K562 (cell line): ENCODE data around the gene IQUB. TPM values are rescaled to one million over a fixed set of nuclear protein-coding genes. Genes with fewer than 3 reads are reported as not detected.
A peak's percentile ranks its signal among the peaks of the same experiment; 100 is the strongest.

Source experiments
- BHLHE40 ChIP-seq: IDR thresholded peaks from 2 replicates; pipeline ENCODE4 v1.6.1; 2011; ENCODE audit warnings: low read length, improper control_type of control experiment
- CBFA2T3 ChIP-seq: fragments of 450-650 bp; IDR thresholded peaks from 2 replicates; pipeline ENCODE4 v1.6.1; 2017
- CHCHD3 ChIP-seq: fragments of 250-450 bp; sonication (Bioruptor Pico); IDR thresholded peaks from 2 replicates; pipeline ENCODE4 v2.1.2; 2022; ENCODE audit warnings: mild to moderate bottlenecking
- CTBP1 ChIP-seq: fragments of 450-650 bp; IDR thresholded peaks from 2 replicates; pipeline ENCODE4 v1.6.1; 2016; ENCODE audit warnings: borderline replicate concordance
- JUNB ChIP-seq: fragments of 450-650 bp; formaldehyde crosslinking; conservative IDR thresholded peaks from 2 replicates; pipeline ENCODE4 v1.4.0; 2020; ENCODE audit warnings: mild to moderate bottlenecking
- MCM5 ChIP-seq: fragments of 450-650 bp; IDR thresholded peaks from 2 replicates; pipeline ENCODE4 v1.6.1; 2016; ENCODE audit warnings: low read depth
- POLR3A ChIP-seq: IDR thresholded peaks from 2 replicates; pipeline ENCODE4 v1.6.1; 2011; ENCODE audit warnings: borderline replicate concordance, mild to moderate bottlenecking, moderate library complexity; ENCODE audit not compliant: insufficient read length, insufficient read depth; ENCODE audit errors: extremely low read depth
- SRSF7 ChIP-seq: fragments of 200-400 bp; formaldehyde crosslinking; optimal IDR thresholded peaks from 2 replicates; pipeline ENCODE3; 2017; ENCODE audit warnings: mild to moderate bottlenecking, low read depth, low read length
- TBP ChIP-seq: optimal IDR thresholded peaks from 2 replicates; pipeline ENCODE3; 2011; ENCODE audit warnings: low read depth, low read length, improper control_type of control experiment
- ZBTB12 ChIP-seq: fragments of 250-450 bp; sonication (Bioruptor Pico); IDR thresholded peaks from 2 replicates; pipeline ENCODE4 v1.4.0; 2020
- ZC3H8 ChIP-seq: fragments of 450-650 bp; IDR thresholded peaks from 2 replicates; pipeline ENCODE4 v1.6.1; 2017
- ZNF212 ChIP-seq: fragments of 450-650 bp; formaldehyde crosslinking; IDR thresholded peaks from 2 replicates; pipeline ENCODE4 v1.4.0; 2020; ENCODE audit warnings: mild to moderate bottlenecking
- ZNF384 ChIP-seq: IDR thresholded peaks from 2 replicates; pipeline ENCODE4 v1.6.1; 2012; ENCODE audit warnings: low read depth, low read length, improper control_type of control experiment
- ZNF408 ChIP-seq: fragments of 250-450 bp; sonication (Bioruptor Pico); IDR thresholded peaks from 2 replicates; pipeline ENCODE4 v1.4.0; 2020; ENCODE audit warnings: low read depth, mild to moderate bottlenecking, moderate library complexity
- ZNF561 ChIP-seq: fragments of 450-650 bp; formaldehyde crosslinking; conservative IDR thresholded peaks from 2 replicates; pipeline ENCODE4 v1.4.0; 2020; ENCODE audit warnings: mild to moderate bottlenecking, moderate library complexity
- ZNF778 ChIP-seq: fragments of 450-650 bp; formaldehyde crosslinking; IDR thresholded peaks from 2 replicates; pipeline ENCODE4 v1.4.0; 2020; ENCODE audit warnings: mild to moderate bottlenecking, moderate library complexity
- polyA plus RNA-seq, 8 experiments: library from polyadenylated mRNA; depleted of rRNA in 4 of 8; stranded (reverse) in 5 of 8; unstranded in 3 of 8; fragments of >200 nt; fragmentation: Nextera tagmentation in 2 of 8; fragmentation: Illumina TruSeq in 1 of 8; extraction: Ambion mirVana in 2 of 8; extraction: Trizol in 1 of 8; gene quantifications; 2 replicates each; pipeline versions ENCODE4 v1.2.1 to v1.2.3, GENCODE V29; 2011 to 2014; ENCODE audit warnings: inconsistent platforms in 1 of 8, missing spikeins in 1 of 8
- total RNA-seq, 7 experiments: library from RNA; depleted of rRNA in 6 of 7; stranded (reverse); fragments of >200 nt in 6 of 7; fragmentation: Illumina TruSeq in 2 of 7; extraction: Trizol in 2 of 7; gene quantifications; 2 replicates each; pipeline versions ENCODE4 v1.2.1 to v1.2.3, GENCODE V29; 2011 to 2021; ENCODE audit warnings: low replicate concordance in 1 of 7
- TF ChIP-seq, protein P1 (sequence below), 2 experiments: fragments of 250-450 bp in 1 of 2; fragments of 450-650 bp in 1 of 2; sonication (Bioruptor Pico) in 1 of 2; IDR thresholded peaks; 2 replicates each; pipeline versions ENCODE4 v1.6.1 to v1.8.0; 2016 to 2021; ENCODE audit warnings: mild to moderate bottlenecking in 2 of 2, moderate library complexity in 2 of 2, missing compliant biosample characterization in 1 of 2, missing genetic modification characterization in 1 of 2
- TF ChIP-seq, protein P2 (sequence below): fragments of 450-650 bp; IDR thresholded peaks from 2 replicates; pipeline ENCODE4 v1.6.1; 2016; ENCODE audit warnings: low read depth
- TF ChIP-seq, protein P3 (sequence below): fragments of 450-650 bp; conservative IDR thresholded peaks from 2 replicates; pipeline ENCODE4 v1.6.1; 2016; ENCODE audit warnings: missing genetic modification characterization, low read depth, mild to moderate bottlenecking, control low read depth, missing compliant biosample characterization

Gene IQUB
- total and polyA plus RNA-seq, 9 of the 15 experiments (the other 6 are each of a cell fraction or from before 2014, with no cell fraction given) = 0.62 to 2.6 (median 1.4) TPM

DNA sequence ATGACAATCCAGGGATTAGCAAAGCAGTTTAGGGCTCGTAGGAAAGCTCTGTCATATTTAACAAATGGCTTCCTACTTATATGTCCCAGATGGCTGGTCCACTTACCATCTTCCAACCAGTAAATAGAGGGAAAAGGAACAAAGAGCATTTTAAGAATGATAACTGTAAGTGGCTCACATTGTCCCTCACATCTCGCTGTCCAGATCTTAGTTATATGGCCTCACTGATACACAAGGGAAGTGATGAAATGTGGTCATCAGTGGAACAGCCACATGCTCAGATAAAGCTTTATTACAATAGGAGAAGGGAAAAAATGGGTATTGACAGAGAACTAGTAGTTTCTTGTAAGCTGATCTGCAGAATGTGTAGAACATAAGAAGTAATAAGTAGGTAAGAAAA lies 35.8 kb downstream of the IQUB start (continued):
- no peak; the same call in 1 of the 2 replicates for TF ChIP-seq ZBTB12 (CRISPR knock-in tag)
- TF ChIP-seq SRSF7 = no peak
- TF ChIP-seq POLR3A = no peak
- 0 out of 2 replicates have a peak, but pooled peaks have one; percentile 26 for TF ChIP-seq ZNF384
- no peak for TF ChIP-seq ZC3H8
- TF ChIP-seq JUNB = no peak
- TF ChIP-seq CTBP1 = peak; percentile 85
- no peak; the same call in 1 of the 2 replicates for TF ChIP-seq BHLHE40
- TF ChIP-seq ZNF778 (CRISPR knock-in tag) = no peak
- TF ChIP-seq MCM5 = no peak
- TF ChIP-seq, protein P1, sequence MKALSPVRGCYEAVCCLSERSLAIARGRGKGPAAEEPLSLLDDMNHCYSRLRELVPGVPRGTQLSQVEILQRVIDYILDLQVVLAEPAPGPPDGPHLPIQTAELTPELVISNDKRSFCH (CRISPR knock-in tag; IDR thresholded peaks at IDR 0.05) = no peak
- TF ChIP-seq, protein P1 (tag; IDR thresholded peaks at IDR 0.05) = no peak
- TF ChIP-seq, protein P2, sequence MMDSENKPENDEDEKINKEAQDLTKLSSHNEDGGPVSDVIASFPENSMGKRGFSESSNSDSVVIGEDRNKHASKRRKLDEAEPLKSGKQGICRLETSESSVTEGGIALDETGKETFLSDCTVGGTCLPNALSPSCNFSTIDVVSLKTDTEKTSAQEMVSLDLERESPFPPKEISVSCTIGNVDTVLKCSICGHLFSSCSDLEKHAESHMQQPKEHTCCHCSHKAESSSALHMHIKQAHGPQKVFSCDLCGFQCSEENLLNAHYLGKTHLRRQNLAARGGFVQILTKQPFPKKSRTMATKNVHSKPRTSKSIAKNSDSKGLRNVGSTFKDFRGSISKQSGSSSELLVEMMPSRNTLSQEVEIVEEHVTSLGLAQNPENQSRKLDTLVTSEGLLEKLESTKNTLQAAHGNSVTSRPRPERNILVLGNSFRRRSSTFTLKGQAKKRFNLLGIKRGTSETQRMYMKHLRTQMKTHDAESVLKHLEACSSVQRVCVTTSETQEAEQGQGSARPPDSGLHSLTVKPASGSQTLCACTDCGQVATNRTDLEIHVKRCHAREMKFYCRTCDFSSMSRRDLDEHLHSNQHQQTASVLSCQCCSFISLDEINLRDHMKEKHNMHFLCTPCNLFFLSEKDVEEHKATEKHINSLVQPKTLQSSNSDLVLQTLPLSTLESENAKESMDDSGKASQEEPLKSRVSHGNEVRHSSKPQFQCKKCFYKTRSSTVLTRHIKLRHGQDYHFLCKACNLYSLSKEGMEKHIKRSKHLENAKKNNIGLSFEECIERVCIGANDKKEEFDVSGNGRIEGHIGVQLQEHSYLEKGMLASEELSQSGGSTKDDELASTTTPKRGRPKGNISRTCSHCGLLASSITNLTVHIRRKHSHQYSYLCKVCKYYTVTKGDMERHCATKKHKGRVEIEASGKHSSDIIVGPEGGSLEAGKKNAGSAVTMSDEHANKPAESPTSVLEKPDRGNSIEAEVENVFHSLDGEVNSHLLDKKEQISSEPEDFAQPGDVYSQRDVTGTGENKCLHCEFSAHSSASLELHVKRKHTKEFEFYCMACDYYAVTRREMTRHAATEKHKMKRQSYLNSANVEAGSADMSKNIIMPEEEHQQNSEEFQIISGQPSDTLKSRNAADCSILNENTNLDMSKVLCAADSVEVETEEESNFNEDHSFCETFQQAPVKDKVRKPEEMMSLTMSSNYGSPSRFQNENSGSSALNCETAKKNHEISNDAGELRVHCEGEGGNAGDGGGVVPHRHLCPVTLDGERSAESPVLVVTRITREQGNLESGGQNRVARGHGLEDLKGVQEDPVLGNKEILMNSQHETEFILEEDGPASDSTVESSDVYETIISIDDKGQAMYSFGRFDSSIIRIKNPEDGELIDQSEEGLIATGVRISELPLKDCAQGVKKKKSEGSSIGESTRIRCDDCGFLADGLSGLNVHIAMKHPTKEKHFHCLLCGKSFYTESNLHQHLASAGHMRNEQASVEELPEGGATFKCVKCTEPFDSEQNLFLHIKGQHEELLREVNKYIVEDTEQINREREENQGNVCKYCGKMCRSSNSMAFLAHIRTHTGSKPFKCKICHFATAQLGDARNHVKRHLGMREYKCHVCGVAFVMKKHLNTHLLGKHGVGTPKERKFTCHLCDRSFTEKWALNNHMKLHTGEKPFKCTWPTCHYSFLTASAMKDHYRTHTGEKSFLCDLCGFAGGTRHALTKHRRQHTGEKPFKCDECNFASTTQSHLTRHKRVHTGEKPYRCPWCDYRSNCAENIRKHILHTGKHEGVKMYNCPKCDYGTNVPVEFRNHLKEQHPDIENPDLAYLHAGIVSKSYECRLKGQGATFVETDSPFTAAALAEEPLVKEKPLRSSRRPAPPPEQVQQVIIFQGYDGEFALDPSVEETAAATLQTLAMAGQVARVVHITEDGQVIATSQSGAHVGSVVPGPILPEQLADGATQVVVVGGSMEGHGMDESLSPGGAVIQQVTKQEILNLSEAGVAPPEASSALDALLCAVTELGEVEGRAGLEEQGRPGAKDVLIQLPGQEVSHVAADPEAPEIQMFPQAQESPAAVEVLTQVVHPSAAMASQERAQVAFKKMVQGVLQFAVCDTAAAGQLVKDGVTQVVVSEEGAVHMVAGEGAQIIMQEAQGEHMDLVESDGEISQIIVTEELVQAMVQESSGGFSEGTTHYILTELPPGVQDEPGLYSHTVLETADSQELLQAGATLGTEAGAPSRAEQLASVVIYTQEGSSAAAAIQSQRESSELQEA = peak; percentile 40; the same call in 1 of the 2 replicates
- TF ChIP-seq CBFA2T3 = peak; percentile 84
- TF ChIP-seq ZNF408 (CRISPR knock-in tag) = no peak
- no peak for TF ChIP-seq ZNF561 (CRISPR knock-in tag)
- TF ChIP-seq ZNF212 (CRISPR knock-in tag) = no peak
- no peak for TF ChIP-seq CHCHD3 (CRISPR knock-in tag)
- no peak for TF ChIP-seq TBP
- TF ChIP-seq, protein P3, sequence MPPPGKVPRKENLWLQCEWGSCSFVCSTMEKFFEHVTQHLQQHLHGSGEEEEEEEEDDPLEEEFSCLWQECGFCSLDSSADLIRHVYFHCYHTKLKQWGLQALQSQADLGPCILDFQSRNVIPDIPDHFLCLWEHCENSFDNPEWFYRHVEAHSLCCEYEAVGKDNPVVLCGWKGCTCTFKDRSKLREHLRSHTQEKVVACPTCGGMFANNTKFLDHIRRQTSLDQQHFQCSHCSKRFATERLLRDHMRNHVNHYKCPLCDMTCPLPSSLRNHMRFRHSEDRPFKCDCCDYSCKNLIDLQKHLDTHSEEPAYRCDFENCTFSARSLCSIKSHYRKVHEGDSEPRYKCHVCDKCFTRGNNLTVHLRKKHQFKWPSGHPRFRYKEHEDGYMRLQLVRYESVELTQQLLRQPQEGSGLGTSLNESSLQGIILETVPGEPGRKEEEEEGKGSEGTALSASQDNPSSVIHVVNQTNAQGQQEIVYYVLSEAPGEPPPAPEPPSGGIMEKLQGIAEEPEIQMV (tag) = no peak
